UCSD-AML1 (cell line): ENCODE measurements around the gene MRPL30.
"Not testable (repeated sequence)": the region's sequence is repeated elsewhere in the genome, so short reads cannot be mapped to it uniquely, and the experiment has no call there.

ENCODE experiments used
- DNase-seq: peaks from one replicate; lab custom pipeline; 2025; ENCODE audit not compliant: unreplicated experiment; lab: John Stamatoyannopoulos, UW

Gene MRPL30

DNA sequence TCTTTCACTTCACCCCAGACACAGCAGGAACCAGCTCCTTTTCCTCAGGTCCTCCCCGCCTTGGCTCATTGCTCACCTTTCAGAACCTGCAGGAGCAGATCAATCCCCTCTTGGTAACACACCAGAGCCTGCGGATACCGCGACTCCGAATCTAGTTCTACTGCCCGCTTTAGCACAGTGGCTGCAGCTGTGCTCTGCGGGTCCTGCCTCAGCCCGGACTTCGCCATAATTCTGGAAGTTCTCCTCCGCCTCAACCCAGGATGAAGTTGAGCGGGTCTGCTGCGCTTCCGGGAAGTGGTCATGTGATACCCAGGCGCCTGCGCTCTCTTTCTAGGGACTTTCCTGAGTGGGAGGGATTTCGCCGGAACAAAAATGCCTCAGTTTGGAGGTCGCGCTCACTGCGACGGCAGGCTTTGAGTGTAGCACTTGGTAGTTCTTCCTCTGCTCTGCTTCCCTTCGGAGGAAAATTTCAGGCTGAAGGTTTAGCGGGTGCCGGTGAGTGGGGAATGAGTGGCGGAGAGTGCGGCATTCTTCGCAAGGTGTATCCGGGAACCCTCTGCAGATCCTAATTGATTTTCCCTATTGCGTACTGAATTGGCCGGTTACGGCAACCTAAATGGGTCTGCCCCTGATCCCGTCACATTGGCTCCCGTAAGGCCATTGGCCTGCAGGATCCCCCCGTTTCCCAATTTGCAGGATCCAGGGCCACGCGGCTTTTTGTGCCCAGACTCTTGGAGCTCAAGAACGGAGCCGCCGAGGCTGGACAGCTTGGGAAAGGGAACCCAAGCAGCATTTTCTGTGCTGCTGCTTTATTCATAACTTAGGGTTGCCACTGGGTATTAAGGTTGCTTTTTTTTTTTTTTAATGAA, at the start of gene MRPL30, which contains the start of gene MITD1:
MRPL30 (plus strand) TSS at position 430 of the 869 bp plus-strand sequence. CDS start 5,020 bp downstream, outside the sequence.
MITD1 (minus strand) TSS at position 304 of the 869 bp plus-strand sequence; CDS start at position 227, 77 bp downstream.
- peak; percentile 92 for DNase-seq

DNA sequence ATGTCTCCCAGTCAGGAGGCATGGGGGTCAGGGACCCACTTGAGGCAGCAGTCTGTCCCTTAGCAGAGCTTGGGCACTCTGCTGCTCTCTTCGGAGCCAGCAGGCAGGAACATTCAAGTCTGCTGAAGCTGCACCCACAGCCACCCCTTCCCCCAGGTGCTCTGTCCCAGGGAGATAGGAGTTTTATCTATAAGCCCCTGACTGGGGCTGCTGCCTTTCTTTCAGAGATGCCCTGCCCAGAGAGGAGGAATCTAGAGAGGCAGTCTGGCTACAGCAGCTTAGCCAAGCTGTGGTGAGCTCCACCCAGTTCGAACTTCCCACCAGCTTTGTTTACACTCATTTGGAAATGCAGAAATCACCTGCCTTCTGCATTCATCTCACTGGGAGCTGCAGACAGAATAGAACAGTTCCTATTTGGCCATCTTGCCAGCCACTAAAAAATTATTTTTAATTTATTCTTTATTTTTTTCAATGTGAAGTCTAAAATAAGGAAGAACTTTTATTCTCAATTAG, 45.9 kb upstream of the MRPL30 start:
- DNase-seq = not testable (repeated sequence)

DNA sequence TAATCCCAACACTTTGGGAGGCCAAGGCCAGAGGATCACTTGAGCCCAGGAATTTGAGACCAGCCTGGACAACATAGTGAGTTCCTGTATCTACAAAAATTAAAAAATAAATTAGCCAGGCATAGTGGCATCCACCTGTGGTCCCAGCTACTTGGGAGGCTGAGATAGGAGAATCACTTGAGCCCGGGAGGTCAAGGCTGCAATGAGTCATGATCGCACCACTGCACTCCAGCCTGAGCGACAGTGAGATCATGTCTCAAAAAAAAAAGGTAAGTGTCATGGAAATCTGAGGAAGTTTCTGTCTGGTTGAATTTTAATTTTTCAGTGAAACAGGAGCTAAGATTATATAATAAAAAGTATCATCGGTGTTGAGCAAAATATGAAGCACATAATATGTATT, 42.0 kb upstream of the MRPL30 start:
- DNase-seq = no peak

DNA sequence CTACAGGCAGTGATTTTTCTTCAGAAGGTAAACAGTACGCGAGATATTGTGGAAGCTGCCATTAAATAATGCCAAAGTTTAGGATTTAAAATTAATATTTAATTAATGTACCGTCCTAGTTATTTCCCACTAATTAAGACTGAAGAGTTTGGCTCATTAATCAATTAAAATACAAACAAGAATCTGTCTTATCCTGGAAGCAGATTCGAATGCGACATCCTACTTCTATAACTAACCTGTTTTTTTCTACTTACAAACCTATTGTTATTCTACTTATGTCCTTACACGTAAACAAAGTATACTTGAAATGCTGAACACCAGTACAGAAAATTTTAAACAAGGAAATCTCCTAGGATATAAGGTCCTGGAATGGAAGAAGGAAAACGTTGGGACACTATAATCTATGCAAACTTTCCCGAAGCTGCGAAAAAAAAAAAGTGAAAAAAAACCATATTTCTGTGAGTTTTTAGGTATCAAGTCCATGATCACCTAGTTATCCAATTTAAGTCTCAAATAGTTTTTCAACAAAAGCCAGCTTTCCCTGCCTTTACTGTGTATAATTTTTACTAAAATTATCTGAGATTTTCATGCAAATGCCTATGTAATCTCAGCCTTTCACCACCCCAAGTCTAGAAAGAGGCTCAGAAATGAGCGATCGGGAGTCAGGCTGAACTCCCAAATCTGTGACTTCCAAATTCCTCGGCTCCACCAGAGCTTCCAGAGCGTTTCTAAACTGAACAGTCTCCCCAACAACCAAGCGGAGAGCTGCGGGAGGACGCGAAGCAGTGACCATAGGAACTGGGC, 40.7 kb upstream of the MRPL30 start:
- no peak for DNase-seq

DNA sequence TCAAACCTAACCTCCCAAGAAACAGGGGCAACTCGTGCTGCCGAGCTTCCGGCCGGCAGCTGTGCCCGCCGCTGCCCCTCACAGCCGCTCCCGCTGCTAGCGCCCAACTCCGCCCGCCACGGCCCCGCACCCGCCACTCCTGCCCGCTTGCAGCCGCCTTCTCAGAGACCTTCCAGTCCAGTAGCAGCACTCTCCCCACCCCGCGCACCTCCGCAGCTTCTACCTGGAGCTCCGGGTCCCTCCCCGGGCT, 40.2 kb upstream of the MRPL30 start:
- no peak for DNase-seq

DNA sequence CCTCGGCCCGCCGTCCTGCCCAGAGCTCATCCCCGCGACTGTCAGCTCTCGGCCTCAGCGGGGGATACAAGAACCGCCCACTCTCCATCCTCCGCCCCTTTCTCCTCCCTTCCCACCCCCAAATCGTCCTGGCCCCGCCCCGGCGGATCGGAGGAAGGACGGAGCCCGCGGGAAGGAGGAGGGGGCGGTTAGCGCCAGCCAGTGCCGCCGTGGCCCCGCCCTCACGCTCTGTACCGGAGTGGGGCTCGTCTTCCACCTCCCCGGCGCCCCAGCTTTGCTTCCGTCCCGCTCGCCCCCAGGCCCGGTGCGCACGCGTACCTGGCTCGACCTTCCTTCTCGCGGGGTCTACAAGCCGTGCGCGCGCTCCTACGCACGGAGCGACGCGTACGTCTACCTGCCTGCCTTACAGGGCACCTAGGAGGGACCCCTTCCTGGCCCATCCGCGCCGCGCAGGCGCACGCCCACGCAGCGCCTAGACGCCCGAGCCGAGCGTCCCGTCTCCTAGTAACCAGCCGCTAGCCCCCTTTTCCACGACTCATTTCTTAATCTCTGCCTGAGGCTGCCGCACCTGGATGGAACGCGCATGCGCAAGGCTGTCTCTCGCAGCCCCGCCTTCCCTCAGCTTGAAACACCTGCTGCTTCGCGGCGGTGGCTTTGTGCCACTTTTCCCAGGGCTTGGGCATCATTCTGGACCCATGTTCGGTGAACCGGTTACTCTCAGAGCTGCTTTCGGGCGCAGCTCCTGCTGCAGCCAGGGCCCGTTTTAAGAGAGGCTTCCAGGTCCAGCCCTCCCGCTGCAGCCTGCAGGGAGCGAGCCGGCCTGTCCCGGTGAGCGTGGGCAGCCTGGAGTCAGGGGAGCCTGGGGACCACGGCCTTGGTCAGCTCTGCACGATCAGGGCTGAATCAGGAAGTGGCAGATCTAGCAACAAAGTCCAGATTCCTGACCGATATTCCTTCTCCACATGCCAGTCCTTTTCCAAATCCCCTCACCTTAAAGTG, 39.6 kb upstream of the MRPL30 start, which contains the start of gene C2orf15:
C2orf15 (plus strand) TSS at position 598 of the 999 bp plus-strand sequence. CDS start 8,852 bp downstream, outside the sequence.
- DNase-seq = peak; percentile 87

DNA sequence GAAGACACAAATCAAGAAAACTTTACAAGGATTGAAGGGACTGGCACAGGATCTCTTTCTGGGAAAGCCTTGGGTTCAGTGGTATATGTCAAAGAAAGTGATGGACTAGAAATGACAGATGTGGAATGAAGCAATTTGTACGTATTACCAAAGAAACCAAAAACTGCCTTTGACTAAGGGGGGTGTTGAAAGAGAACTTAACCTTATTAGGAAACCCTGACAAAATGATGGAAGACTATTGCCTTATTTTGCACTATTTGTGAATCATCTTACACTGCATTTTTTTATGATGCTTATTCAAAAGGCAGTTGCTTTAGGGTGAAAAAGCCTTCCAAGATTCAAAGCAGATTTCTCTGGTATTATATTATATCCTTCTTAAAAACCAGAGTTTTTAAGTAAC, 30.3 kb upstream of the MRPL30 start:
- no peak for DNase-seq

DNA sequence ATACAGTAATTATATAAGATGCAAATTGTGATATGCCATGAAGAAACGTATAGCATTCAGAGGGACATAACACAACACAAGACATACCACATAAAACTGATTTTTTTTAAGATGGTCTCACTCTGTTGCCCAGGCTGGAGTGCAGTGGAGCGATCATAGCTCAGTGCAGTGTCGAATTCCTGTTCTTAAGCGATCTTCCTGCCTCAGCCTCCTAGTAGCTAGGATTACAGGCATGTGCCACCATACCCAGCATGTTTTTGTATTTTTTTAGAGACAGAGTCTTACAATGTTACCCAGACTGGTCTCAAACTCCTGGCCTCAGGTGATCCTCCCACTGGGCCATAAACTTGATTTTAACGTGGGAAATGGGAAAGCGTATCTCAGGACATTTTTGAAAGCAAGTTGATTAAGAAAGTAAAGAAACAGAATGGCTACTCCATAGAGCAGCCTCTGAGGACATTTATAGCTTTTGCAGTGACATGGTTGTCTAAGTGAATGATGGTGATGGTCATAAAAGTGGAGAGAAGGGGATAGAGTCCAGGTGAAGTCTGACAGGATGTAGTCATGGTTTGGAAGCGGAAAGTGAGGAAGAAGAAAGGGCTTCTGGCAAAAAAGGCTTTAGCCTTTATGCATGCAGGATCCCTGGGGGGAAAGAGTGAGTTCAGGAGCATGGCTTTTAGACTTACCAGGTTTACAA, 28.6 kb upstream of the MRPL30 start:
- DNase-seq = no peak

DNA sequence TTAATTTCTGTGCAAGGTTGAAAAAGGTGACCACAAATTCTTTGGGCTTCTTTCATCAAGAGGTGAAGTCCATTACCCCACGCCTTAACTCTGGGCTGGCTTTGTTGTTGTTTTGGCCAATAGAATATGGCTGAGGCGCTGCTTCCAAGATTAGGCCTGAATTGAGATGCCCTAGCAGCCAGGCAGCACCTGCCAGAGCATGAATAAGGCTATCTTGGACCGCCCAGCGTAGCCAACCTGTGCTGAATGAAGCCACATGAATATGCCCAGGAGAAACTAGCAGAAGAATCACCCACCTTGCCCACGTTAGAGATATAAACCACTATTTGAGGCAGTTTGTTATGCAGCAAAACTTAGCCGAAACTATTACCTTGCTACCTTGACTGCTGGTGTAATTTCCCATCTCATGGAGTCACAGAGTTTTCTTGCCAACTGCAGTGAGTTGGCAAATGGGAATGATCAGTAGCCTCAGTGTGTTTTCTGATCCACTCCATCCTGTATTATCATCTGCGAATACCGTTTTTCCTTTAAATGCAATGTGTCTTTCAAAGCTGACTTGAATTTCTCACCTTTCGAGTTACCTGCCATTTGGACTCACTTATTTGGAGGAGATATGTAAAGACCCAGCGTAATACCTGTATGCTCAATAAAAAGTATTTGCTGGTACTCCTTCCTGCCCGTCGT, 26.9 kb upstream of the MRPL30 start:
- DNase-seq = no peak

DNA sequence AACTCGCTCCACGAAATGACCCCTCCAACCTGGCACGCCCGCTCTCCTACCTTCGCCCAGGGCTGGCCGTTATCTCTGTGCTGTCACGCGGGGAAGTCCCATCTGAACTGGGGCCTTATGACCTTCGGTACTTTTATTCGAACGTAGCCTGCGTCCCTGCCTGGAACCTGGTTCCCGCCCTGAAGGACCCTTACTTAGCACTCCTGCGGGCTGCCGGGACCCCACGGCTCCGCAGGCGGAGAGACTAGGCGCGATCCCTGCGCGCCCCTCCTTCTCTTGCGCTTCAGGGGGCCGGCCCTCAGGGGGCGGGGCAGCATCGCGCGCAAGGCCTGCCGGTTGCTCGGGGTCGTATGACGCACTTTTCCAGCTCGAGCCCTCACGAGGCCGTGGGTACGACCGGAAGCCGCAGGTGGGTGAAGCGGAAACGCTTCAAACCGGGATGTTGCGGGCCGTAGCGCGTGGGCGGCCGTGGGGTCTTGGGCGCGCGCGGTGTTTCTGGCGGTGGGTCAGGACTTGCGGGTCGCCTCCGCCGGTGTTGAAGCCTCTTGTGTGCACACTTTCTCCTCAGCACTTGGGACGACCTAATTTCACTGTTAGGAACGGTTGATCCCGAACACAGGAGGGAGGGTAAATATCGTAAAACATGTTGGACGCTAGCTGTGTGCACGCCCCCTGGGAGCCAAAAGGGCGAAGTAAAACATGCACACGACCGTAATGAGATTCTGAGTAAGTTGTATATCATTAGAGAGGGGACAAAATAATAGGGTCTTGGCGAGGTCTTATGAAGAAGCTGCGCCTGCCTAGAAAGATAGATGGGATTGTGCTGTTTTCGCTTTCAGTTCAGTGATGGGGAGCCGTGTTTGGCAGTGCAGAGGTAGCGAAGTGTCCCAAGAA, 26.1 kb upstream of the MRPL30 start, which contains the start of the genes LIPT1 and TSGA10:
LIPT1 (plus strand) TSS at position 325 of the 894 bp plus-strand sequence. CDS start 6,991 bp downstream, outside the sequence.
TSGA10 (minus strand) TSS at position 300 of the 894 bp plus-strand sequence. CDS start 45,503 bp downstream, outside the sequence.
- DNase-seq = peak; percentile 89

DNA sequence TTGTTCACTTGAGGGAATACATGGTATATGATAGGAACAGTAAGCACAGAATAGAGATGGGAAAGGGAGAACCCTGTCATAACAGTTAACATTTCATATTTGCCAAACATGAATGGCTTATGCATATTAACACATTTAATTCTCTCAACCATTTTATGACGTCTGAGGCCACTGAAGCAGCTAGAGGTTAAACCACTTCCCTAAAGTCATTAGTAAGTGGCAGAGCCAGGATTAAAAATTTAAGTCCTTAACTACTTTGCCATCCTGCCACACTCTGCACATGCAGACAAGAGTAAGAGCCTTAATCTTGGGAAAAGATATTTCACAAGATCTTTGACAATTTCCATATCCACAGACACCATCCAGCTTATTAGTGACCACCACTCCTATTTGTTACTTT, 24.1 kb upstream of the MRPL30 start:
- no peak for DNase-seq

DNA sequence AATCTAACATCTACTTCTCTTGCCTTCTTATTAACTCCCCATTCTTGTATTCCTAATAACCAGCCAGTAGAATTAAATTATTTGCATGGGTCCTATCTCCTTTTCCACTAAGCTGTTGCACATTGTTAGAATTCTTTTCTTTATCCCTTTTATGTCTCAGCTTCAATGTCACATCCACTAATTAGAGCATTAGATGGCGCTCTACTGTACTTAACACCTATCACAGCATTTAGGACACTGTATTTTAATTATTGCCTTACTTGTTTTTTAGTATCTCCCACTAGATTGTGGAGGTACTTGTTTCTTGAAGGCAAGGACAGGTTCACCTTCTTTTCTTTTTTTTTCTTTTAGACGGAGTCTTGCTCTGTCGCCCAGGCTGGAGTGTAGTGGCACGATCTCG, 22.4 kb upstream of the MRPL30 start:
- DNase-seq = no peak

DNA sequence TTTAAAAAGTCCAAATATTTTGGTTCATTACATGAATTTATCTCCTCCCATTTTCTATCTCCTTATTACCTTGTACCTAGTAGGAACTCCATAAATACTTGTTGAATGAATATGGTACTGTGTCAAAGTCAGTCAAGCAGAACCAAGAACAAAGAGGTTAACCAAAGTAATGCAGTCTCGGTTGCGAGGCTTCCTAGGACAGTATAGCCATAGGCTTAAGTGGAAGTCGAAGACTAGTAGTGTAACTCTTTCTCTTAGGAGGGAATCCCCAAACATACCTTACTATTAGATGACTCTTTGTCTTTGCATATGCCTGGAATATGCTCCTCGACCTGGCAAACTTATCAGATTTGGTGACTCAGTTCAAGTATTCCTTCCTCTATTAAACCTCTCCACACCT, 21.4 kb upstream of the MRPL30 start:
- DNase-seq = no peak

DNA sequence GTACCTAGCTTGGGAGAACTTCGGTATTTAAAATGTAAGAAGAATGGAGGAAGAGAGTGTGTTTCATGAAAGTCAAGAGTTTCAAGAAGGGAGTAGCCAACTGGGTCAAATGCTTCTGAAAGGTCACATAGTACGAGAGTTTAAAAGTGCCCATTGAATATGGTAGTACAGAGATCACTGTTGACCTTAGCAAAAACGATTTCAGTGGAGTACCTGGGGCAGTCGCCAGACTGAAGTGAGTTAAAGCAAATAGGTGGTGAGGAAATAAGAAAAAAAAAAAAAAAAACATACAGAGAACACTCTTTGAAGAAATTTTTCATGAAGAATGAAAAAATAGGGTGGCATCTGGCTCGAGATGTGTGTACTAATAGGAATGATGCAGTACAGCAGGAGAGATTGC, 14.8 kb upstream of the MRPL30 start:
- no peak for DNase-seq

DNA sequence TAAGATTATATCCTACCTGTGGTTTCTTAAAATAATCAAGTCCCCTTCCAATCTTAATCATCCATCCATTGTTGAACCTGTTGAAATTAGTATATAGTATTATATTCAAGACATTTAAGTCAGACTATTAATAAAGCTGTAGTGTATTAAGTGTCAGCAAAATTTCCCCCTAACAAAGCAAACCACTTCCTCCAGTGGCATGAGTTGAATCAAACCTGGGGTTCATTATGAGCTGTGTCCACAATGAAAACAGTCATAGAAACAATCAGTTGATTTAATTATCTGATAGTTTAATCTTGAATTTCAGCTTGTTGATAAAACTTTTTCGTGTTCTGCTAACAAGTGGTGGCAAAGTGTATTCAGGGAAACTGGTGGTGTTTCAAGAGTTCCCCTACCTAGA, 11.4 kb upstream of the MRPL30 start:
- no peak for DNase-seq

DNA sequence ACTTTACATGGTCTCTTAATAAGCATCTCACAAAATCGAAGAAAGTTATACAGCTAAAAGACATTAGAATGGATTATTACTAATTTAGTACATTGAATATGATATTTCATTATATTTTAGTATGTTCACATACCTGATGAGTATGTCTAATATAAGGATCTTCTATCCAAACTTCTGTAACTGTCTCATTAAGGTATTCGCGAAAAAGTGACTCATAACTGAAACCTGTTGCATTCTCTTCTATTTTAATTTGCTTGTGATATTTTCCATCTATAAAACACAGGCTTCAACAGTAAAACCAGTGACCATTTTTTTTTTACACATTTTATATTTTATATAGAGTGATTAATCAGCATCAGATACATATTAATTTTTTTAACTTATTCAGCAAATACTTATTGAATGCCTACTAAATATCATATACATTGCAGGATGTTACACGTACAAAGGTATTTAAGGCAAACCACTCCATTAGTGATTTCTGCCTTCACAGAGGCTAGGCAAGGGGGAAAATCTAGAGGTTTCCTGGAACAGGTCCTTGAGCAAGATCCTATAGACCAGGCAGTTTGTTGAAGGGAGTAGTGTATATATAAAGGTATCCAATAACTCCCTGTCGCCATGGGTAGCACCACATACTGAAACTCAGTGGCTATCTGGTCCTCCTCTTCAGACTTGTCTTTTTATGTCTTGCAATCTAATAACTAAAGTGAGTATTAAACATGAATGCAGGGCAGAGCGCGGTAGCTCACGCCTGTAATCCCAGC, 9.4 kb upstream of the MRPL30 start:
- DNase-seq = no peak

DNA sequence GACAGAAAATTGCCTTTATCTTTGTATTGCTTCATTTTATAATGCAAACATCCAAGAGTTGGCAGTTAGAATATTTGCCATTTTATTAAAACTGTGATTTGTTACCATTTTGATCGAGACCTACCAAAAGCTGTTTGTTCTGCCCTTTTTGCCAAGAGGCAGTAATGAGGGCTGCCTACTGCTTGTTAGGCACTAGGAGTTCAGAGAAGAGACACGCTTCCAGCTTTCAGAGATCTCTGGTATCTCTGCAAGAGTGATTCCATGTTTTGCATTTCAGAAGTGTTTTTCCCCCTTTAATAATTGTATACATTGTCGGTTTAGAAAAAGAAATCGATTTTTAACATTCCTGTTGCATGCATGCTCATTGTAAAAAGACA, 628 bp downstream of the MRPL30 start:
- DNase-seq = no peak

DNA sequence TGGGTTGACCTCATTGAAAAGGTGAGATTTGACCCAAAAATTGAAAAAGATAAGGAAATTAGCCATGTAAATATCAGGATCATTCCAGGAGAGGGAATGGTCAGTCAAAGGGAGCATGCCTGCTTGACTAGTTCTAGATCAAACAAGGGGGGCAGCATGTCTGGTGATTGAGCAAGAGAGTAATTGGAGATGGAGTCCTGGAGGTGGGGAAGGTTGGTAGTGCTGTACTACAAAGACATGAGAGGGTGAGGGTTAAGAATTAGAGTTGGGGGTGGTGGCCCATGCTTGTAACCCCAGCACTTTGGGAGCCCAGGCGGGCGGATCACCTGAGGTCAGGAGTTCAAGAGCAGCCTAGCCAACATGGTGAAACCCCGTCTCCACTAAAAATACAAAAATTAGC, 2.0 kb downstream of the MRPL30 start:
- DNase-seq = no peak
